NCI-H510A treated with DMSO at 0.1 percent for 48 hours (cell line): ENCODE measurements around the gene CHI3L1.

Source experiments
- DNase-seq: peaks from one replicate; lab custom pipeline; 2025; lab: John Stamatoyannopoulos, UW

The CHI3L1 gene

DNA sequence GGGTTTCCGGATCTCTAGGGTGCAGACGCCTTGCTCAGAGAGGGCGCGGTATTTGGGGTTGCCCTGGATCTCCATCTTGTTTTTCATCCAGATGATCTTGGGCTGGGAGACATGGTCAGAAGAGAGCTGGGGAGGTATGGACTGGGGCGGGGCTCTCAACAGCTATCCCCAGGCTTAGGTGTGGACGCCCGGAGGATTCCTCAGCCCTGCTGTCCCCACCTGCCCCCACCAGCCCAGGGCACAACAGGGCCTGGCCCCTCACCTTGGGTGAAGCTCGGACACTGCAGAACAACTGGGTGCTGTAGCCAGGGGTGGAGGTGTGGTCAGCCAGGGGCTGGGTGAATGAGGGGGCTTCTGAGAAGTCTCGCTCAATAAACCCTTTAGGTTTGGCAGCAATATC is 17.5 kb downstream of the CHI3L1 start:
- DNase-seq = no peak

- DNase-seq = no peak
Measured at GRCh38 chr1:203168256-203168786, 18.2 kb downstream of the CHI3L1 start.

- DNase-seq = no peak
Measured at GRCh38 chr1:203167913-203168200, 18.6 kb downstream of the CHI3L1 start.

GRCh38 chr1:203167026-203167912 is 19.2 kb downstream of the CHI3L1 start:
- DNase-seq = no peak

- peak; percentile 33 for DNase-seq
Measured at GRCh38 chr1:203166192-203166940, 20.1 kb downstream of the CHI3L1 start.

DNA sequence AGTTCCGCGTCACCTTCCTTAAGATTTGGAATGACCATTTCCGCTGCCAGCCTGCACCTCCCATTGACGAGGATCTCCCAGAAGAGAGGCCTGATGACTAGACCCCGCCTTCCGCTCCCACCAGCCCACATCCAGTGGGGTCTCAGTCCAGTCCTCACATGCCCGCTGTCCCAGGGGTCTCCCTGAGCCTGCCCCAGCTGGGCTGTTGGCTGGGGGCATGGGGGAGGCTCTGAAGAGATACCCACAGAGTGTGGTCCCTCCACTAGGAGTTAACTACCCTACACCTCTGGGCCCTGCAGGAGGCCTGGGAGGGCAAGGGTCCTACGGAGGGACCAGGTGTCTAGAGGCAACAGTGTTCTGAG is 20.7 kb downstream of the CHI3L1 start:
- no peak for DNase-seq

DNA sequence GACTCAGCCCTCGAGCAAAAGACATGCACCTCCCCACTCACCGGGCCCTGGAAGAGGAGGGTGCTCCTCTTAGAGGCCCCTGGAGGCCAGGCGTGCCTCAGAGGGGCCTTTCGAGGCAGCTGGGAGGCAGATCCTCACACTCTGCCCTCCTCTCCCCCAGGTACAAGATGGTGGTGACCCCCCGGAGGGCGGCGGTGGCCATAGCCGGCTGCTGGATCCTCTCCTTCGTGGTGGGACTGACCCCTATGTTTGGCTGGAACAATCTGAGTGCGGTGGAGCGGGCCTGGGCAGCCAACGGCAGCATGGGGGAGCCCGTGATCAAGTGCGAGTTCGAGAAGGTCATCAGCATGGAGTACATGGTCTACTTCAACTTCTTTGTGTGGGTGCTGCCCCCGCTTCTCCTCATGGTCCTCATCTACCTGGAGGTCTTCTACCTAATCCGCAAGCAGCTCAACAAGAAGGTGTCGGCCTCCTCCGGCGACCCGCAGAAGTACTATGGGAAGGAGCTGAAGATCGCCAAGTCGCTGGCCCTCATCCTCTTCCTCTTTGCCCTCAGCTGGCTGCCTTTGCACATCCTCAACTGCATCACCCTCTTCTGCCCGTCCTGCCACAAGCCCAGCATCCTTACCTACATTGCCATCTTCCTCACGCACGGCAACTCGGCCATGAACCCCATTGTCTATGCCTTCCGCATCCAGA is 21.3 kb downstream of the CHI3L1 start:
- DNase-seq = no peak

DNA sequence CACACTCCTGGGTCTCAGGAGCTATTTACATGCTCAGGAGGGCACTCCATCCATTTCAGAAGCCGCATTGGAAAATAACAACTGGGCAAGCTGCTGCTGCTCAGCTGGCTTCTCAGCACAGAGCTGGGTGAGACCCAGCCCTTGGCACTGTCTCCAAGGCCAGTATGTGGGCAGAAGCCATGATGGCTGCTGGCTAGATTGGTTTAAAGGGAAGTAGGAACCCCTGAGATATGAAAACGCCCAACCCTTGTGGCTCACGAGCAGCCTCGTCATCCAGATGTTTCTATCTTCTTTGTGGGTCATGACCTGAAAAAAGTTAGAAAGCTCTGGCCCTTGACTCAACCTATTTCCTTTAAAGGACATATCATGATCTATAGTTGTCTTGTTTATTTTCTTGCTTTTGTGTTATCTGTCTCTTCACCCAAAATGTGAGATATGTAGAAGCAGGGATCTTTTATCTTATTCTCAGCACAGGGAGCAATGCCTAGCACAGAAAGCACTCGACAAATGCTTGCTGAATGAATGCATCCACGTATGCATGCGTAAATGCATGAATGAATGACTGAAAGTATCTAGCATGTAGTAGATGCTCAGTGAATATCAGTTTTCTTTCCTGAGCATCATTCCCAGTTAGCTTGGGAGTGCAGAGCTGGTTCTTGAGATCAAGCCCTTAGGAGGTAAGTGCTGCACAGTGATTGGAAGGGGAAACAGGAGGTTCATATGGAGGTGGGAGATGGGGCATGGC is 22.4 kb downstream of the CHI3L1 start:
- DNase-seq = no peak

- DNase-seq = no peak
Measured at GRCh38 chr1:203162403-203162802, 24.1 kb downstream of the CHI3L1 start.

DNA sequence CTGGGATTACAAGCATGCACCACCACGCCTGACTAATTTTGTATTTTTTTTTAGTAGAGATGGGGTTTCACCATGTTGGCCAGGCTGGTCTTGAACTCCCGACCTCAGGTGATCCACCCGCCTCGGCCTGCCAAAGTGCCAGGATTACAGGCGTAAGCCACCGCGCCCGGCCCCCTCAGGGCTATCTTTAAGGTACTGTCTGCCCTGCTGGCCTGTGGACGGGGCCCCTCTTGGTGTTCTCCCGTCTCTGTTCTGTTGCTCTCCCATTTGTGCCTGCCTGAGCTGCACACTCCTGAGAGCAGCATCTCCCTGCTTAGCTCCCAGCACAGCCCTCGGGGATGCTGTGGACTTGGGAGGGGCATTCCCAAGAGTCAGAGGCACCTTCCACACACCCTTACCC is 24.8 kb downstream of the CHI3L1 start:
- DNase-seq = no peak

GRCh38 chr1:203161175-203161574 is 25.3 kb downstream of the CHI3L1 start:
- DNase-seq = no peak

- DNase-seq = no peak
Measured at GRCh38 chr1:203159844-203160243, 26.7 kb downstream of the CHI3L1 start.

- no peak for DNase-seq
Measured at GRCh38 chr1:203158960-203159665, 27.4 kb downstream of the CHI3L1 start.

DNA sequence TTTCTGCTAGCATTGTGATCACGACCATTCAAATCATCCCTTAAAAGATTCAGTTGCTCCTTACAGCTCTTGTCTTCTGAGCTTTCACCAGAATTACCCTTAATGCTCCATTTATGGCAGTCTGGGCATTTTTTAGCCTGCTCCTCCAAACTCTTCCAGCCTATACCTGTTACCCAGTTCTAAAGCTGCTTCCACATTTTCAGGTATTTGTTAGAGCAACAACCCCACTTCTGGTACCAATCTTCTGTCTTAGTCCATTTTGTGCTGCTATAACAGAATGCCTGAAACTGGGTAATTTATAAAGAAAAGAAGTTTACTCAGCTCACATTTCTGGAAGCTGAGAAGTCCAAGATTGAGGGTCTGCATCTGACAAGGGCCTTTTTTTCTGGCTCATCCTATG is 28.1 kb downstream of the CHI3L1 start:
- DNase-seq = no peak

- peak; percentile 24 for DNase-seq
Measured at GRCh38 chr1:203156280-203156679, 30.2 kb downstream of the CHI3L1 start.

DNA sequence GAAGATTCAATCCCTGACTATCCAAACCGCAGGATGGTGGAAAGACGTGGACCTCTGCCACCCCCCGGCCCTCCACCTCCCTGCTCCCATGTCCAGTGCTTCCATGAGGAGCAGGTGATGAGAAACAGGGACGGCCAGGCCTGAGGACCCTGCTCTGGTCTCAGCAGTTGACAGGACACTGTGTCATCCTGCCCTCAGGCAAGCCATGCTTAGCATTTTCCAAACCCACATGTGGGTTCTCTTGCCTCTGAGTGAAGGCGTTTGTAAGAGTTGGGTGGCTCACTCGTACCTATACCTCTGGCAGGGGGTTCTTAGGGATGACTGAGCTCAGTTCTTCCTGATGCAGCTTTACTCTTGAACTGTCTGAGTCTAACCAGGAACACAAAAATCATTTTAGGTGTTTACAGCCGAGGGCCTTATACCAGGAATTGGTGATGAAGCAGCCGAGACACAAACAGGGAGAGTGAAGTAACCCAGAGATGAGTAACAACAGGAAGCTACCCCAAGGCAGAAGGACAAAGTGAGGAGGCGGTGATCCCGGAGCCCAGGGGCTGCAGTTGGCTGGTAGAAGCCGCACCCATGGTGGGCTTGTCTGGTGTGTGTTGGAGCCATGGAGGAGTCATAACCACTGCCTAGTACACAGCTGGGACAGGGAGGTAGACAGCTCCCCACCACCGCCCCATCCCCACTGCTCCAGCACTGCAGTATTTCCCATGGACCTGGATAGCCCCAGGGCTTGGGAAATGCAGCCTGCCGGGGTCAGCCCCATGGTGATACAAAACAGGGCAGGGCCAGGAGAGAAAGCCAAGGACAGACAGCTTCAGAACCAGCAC is 32.3 kb downstream of the CHI3L1 start:
- DNase-seq = no peak

GRCh38 chr1:203153051-203153988 is 33.2 kb downstream of the CHI3L1 start:
- DNase-seq = no peak

GRCh38 chr1:203152158-203153034 is 34.1 kb downstream of the CHI3L1 start:
- no peak for DNase-seq
